Measurements from ENCODE around the gene ART5. TPM values are rescaled to one million over a fixed set of nuclear protein-coding genes. Genes with fewer than 3 reads are reported as not detected.

The ART5 gene
- total and polyA plus RNA-seq, 8 donors: 0.11 to 0.51 (median 0.22) TPM; not detected in 2

DNA sequence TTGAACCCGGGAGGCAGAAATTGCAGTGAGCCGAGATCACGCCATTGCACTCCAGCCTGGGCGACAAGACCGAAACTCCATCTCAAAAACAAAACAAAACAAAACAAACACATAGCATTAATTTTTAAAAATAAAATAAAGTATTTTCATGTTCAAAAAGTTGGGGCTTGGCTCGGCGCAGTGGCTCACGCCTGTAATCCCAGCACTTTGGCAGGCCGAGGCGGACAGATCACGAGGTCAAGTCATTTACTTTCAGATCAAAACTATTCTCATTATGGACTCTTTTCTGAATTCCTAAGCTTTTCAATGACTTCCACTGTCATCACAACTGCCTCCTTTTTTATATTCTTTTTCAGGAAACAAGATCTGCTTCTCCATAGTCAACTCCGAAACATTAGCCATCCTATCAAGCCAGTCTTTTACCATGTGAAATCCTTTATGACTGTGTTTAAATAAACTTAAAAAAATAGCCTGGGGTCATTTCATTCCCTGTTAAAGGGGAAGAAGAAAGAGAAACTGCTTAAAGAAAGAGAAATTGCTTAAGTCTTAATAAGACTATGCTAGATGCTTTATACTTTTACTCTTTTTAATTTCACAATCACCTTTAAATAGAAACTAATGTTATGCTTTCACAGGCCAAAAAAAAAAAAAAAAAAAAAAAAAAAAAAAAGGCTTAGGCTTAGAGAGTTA is 42.5 kb upstream of the ART5 start:
- ATAC-seq (no peak), DNase-seq (no peak), FAIRE-seq (no peak)
- peaks cover 0 to 7% (median 0%) of the 10 kb centered on the region in 3 donors for H3K4me1 ChIP-seq
- H3K27ac ChIP-seq: no peak overlapping the region
- H3K4me3 ChIP-seq: no peak overlapping the region
- peaks cover 8 to 64% (median 17%) of the 10 kb centered on the region in 3 donors for H3K36me3 ChIP-seq
- WGBS, 2 donors: 95 to 96% methylated on average over 12 of the region's 12 CpGs
- no peaks in the 10 kb centered on the region for H3K9me3 ChIP-seq
- intact Hi-C loops (cut with DNase I): no loop called here
- no peaks in the 10 kb centered on the region for H3K27me3 ChIP-seq
- TF ChIP-seq, protein P1, sequence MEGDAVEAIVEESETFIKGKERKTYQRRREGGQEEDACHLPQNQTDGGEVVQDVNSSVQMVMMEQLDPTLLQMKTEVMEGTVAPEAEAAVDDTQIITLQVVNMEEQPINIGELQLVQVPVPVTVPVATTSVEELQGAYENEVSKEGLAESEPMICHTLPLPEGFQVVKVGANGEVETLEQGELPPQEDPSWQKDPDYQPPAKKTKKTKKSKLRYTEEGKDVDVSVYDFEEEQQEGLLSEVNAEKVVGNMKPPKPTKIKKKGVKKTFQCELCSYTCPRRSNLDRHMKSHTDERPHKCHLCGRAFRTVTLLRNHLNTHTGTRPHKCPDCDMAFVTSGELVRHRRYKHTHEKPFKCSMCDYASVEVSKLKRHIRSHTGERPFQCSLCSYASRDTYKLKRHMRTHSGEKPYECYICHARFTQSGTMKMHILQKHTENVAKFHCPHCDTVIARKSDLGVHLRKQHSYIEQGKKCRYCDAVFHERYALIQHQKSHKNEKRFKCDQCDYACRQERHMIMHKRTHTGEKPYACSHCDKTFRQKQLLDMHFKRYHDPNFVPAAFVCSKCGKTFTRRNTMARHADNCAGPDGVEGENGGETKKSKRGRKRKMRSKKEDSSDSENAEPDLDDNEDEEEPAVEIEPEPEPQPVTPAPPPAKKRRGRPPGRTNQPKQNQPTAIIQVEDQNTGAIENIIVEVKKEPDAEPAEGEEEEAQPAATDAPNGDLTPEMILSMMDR (IDR thresholded peaks at IDR 0.05): no peak

DNA sequence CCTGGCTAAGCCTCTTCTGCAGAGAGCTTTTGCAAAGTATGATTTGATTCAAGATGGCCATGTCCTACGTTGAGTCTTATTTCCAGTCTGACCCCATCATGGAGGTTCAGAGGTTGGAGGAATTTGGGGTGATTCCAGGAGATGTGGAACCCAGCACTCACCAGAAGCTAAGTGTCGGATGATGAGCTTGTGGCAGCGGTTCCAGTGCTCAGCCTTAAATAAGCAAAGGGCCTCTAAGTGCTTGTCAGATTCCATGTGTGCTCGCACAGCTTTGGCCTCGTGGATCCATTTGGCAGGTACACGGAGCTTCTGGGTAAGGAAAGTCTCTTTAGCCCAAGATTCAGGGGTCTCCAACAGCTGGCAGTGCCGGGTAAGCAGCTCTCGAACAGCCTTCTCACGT is 41.2 kb upstream of the ART5 start:
- Histone ChIP-seq H3K27ac (no peak overlapping the region), H3K36me3 (peaks cover 8 to 58% (median 17%) of the 10 kb centered on the region in 3 donors), H3K4me1 (peaks cover 0 to 7% (median 0%) of the 10 kb centered on the region in 3 donors), H3K4me3 (no peak overlapping the region), H3K9me3 (no peaks in the 10 kb centered on the region), H3K27me3 (no peaks in the 10 kb centered on the region)
- no peak for ATAC-seq
- 97% methylated on average over 9 of the region's 9 CpGs for WGBS, 2 donors
- no peak for FAIRE-seq
- no peak for DNase-seq
- intact Hi-C loops (cut with DNase I): no loop called here
- TF ChIP-seq, protein P1 (IDR thresholded peaks at IDR 0.05): no peak

DNA sequence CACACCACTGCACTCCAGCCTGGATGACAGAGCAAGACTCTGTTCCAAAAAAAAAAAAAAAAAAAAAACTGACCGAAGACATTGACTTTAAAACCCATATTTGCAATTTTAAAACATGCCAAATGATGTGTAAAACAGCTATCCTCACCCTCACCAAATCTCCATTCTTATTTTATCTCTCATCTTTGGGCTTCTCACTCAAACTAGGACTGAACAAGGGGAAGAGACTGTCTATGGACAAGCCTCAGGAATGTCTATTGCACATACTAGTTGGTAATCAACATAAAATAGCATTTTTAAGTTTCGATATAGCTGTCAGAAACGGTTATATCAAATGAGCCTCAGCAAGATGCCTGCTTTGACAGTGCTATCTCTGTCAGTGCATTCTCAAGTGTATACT is 37.3 kb upstream of the ART5 start:
- H3K36me3 ChIP-seq: peaks cover 11 to 69% (median 21%) of the 10 kb centered on the region in 3 donors
- ATAC-seq: no peak
- intact Hi-C loops (cut with DNase I): no loop called here
- no peak for FAIRE-seq
- H3K4me1 ChIP-seq: no peaks in the 10 kb centered on the region
- no peak overlapping the region for H3K27ac ChIP-seq
- H3K9me3 ChIP-seq: no peaks in the 10 kb centered on the region
- TF ChIP-seq, protein P1 (IDR thresholded peaks at IDR 0.05): no peak
- WGBS, 2 donors: 93% methylated on average over 3 of the region's 3 CpGs
- no peak for DNase-seq
- no peak overlapping the region for H3K4me3 ChIP-seq
- H3K27me3 ChIP-seq: no peaks in the 10 kb centered on the region

DNA sequence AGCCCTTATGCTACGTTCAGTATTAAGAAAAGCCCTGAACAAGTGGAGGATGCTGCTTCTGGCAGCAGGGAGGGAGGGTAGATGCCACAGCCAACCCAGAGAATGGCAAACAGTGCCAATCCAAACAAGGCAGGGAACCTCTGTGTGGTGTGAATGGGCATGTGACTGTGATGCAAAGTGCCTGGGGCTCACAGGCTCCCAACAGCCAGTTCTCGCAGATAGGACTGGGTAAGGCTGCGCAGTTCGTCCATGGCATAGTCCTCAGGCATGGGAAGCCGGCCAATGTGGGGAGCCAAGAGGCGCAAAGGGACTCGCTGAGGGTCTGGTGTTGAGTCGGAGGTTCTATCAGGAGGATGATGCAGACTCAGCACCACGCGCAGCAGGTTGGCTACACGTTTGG is 34.2 kb upstream of the ART5 start:
- H3K27me3 ChIP-seq: no peaks in the 10 kb centered on the region
- peaks cover 3 to 60% (median 12%) of the 10 kb centered on the region in 3 donors for H3K36me3 ChIP-seq
- FAIRE-seq (no peak), DNase-seq (no peak), ATAC-seq (no peak)
- intact Hi-C loops (cut with DNase I): no loop called here
- H3K4me3 ChIP-seq: no peak overlapping the region
- H3K9me3 ChIP-seq: no peaks in the 10 kb centered on the region
- H3K27ac ChIP-seq: no peak overlapping the region
- TF ChIP-seq, protein P1 (IDR thresholded peaks at IDR 0.05): no peak
- WGBS, 2 donors: 96 to 97% methylated on average over 11 of the region's 11 CpGs
- no peaks in the 10 kb centered on the region for H3K4me1 ChIP-seq

DNA sequence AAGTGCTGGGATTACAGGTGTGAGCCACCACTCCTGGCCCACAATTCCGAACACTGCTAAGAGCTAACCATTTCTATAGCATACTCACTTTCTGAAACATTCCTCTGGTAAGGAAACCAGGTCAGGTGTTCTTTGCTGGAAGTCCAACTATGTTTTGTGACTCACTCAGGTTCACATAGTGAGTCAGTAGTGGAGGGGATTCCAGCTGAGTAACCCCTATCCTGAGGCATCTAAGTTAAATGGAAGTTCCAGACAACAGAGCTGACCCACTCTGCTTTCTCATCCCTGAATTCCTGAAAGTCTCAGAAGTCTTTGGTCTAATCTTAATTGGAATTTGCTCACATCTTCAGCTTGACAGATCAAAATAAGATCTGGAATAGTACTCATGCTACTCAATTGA is 32.4 kb upstream of the ART5 start:
- no peaks in the 10 kb centered on the region for H3K9me3 ChIP-seq
- ATAC-seq (no peak), DNase-seq (no peak), FAIRE-seq (no peak)
- intact Hi-C loops (cut with DNase I): no loop called here
- H3K36me3 ChIP-seq: peaks cover 3 to 44% (median 12%) of the 10 kb centered on the region in 3 donors
- 98 to 100% methylated on average over 1 of the region's 1 CpG for WGBS, 2 donors
- no peak overlapping the region for H3K4me3 ChIP-seq
- TF ChIP-seq, protein P1 (IDR thresholded peaks at IDR 0.05): no peak
- H3K27ac ChIP-seq: no peak overlapping the region
- H3K27me3 ChIP-seq: no peaks in the 10 kb centered on the region
- no peaks in the 10 kb centered on the region for H3K4me1 ChIP-seq
